Astrocyte (in vitro differentiated cells and primary cell): Measurements from ENCODE around the gene MLST8.

Experiments used
- EZH2 ChIP-seq: IDR thresholded peaks from 2 replicates; pipeline ENCODE4 v1.6.1; 2012; ENCODE audit warnings: mild to moderate bottlenecking, low read length, inconsistent platforms; ENCODE audit not compliant: insufficient read depth
- TF ChIP-seq, protein P1 (sequence below): IDR thresholded peaks from 2 replicates; pipeline ENCODE4 v1.5.1; 2011; ENCODE audit warnings: low read depth, mild to moderate bottlenecking, inconsistent platforms, low read length, moderate library complexity; ENCODE audit not compliant: insufficient read depth

DNA sequence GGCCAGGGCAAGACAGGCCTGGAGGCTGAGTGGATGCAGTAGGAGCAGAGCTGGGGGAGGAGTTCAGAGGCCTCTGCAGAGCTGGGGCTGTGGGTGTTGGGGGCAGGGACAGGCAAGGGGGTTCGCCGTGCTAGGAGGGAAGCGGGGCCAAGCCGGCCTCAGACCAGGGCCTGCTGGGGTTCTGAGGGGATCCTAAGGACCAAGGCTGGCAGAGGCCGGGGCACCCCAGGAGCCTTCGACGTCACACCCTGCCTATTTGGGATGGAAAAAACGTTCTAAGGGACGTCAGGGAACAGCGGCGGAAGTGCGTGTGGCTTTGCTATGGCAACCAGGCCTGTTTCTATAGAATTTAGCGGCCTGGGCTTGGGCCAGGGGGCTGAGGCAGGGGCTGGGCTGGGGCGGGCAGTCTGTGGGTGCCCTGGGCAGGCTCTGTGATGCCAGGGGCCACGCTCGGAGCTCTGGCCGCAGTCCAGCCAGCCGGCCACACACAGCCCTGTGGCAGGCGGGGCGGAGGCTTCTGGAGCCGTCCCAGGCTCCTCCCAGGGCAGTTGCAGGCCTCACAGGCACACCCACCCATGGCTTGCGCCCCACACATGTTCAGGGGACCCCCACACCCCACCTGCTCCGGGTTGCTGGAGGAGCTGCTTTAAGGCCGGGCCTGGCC lies 45.9 kb upstream of the MLST8 start:
- TF ChIP-seq, protein P1, sequence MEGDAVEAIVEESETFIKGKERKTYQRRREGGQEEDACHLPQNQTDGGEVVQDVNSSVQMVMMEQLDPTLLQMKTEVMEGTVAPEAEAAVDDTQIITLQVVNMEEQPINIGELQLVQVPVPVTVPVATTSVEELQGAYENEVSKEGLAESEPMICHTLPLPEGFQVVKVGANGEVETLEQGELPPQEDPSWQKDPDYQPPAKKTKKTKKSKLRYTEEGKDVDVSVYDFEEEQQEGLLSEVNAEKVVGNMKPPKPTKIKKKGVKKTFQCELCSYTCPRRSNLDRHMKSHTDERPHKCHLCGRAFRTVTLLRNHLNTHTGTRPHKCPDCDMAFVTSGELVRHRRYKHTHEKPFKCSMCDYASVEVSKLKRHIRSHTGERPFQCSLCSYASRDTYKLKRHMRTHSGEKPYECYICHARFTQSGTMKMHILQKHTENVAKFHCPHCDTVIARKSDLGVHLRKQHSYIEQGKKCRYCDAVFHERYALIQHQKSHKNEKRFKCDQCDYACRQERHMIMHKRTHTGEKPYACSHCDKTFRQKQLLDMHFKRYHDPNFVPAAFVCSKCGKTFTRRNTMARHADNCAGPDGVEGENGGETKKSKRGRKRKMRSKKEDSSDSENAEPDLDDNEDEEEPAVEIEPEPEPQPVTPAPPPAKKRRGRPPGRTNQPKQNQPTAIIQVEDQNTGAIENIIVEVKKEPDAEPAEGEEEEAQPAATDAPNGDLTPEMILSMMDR = no peak
- no peak for TF ChIP-seq EZH2
